RCC 7860 (cell line): ENCODE data around the gene KLHDC10.
A peak's percentile ranks its signal among the peaks of the same experiment; 100 is the strongest.
"Not testable (repeated sequence)": the region's sequence is repeated elsewhere in the genome, so short reads cannot be mapped to it uniquely, and the experiment has no call there.

Source experiments
- DNase-seq: peaks from one replicate; pipeline ENCODE4 v3.0.0-alpha.2; 2015; ENCODE audit warnings: low spot score
- FAIRE-seq: peaks from 2 replicates; lab custom pipeline; 2012; peaks lifted over from hg19 to GRCh38; lab: Jason Lieb, UNC

KLHDC10 gene

GRCh38 chr7:130069978-130070860, at the start of gene KLHDC10:
Gene KLHDC10, plus strand, starts transcription at chr7:130070534. Its CDS starts 110 bp downstream, at chr7:130070644.
- DNase-seq: peak; percentile 99
- peak; percentile 89 for FAIRE-seq

- DNase-seq: no peak
- FAIRE-seq: no peak
Observed at GRCh38 chr7:130021105-130021834, 49.1 kb upstream of the KLHDC10 start.

DNA sequence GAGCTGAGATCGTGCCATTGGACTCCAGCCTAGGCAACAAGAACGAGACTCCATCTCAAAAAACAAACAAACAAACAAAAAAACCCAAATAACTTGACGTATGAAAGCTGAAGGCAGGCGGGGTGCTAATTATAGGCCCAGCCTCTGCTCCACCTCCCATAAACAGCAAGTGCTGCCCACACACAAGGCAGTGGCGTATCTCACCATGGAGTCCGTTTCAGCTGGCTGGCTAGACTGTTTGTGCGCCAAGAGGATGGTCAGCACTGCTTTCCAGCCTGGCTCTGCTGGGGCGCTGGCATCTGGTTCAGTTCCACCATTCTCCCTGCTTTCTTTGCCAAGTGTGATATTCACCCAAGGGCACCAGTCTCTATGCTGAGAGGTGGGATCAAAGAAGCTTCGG, 48.2 kb upstream of the KLHDC10 start:
- DNase-seq (no peak), FAIRE-seq (no peak)

DNA sequence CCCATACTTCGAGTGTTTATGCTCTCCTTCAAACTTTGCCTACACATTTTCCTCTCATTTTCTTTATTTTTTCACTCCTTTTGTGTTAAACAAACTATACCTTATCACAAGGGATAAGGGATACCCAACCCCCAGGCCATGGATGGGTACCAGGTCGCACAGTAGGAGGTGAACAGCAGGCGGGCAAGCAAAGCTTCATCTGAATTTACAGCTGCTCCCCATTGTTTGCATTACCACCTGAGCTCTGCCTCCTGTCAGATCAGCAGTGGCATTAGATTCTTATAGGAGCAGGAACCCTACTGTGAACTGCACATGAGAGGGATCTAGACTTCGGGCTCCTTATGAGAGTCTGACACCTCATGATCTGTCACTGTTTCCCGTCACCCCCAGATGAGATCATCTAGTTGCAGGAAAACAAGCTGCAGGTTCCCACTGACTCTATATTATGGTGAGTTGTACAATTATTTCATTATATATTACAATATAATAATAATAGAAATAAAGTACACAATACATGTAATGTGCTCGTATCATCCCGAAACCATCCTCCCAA, 47.6 kb upstream of the KLHDC10 start:
- DNase-seq (no peak), FAIRE-seq (no peak)

- DNase-seq (no peak), FAIRE-seq (no peak)
Observed at GRCh38 chr7:130024390-130024789, 45.9 kb upstream of the KLHDC10 start.

DNA sequence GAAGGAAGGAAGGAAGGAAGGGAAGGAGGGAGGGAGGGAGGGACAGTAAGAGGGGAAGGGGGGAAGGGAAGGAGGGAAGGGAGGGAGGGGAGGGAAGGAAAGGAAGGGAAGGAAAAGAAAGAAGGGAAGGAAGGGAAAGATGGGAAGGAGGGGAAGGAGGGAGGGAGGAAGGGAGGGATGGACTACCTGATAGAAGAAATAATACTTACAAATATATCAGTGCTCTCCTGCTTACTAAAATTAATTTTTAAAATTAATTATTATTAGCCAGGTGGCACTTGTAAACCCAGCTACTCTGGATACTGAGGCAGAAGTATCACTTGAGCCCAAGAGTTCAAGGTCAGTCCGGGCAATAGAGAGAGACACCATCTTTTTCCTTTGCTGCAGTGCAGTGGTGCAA, 37.6 kb upstream of the KLHDC10 start:
- no peak for FAIRE-seq

GRCh38 chr7:130037703-130038102, 32.6 kb upstream of the KLHDC10 start:
- no peak for DNase-seq
- no peak for FAIRE-seq

More for the DNA sequence above, 37.6 kb upstream of the KLHDC10 start:
- no peak for DNase-seq

GRCh38 chr7:130040576-130040975, 29.8 kb upstream of the KLHDC10 start:
- DNase-seq (no peak), FAIRE-seq (no peak)

DNA sequence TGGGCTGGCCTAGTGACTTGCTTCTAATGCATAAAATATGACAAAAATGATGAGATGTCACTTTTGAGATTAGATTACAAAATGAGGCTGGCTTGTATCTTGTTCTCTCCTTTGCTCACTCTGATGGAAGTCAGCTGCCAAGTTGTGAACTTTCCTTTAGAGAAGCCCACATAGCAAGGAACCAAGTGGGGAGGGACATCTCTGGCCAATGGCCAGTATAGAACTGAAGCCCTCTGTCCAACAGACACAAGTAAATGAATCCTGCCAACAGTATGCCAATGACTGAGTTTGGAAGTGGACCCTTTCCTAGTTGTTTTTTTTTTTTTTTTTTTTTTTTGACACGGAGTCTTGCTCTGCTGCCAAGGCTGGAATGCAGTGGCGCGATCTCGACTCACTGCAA, 22.5 kb upstream of the KLHDC10 start:
- DNase-seq (no peak), FAIRE-seq (no peak)

- peak; percentile 35 for DNase-seq
- peak; percentile 91 for FAIRE-seq
Observed at GRCh38 chr7:130048906-130049305, 21.4 kb upstream of the KLHDC10 start.

DNA sequence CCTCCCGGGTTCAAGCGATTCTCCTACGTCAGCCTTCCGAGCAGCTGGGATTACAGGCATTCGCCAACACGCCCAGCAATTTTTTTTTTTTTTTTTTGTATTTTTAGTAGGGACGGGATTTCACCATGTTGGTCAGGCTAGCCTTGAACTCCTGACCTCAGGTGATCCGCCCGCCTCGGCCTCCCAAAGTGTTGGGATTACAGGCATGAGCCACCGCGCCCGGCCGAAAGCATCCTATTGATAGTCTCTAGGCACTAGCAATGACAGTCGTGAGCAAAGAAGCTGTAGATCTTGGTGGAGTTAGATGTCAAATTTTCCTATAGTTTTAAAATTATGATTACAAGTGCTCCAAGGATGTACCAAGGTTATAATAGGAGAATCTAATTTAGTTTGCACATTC, 18.1 kb upstream of the KLHDC10 start:
- not testable (repeated sequence) for FAIRE-seq

GRCh38 chr7:130055198-130055597, 15.1 kb upstream of the KLHDC10 start:
- not testable (repeated sequence) for DNase-seq, FAIRE-seq

More for the DNA sequence above, 18.1 kb upstream of the KLHDC10 start:
- DNase-seq: not testable (repeated sequence)

DNA sequence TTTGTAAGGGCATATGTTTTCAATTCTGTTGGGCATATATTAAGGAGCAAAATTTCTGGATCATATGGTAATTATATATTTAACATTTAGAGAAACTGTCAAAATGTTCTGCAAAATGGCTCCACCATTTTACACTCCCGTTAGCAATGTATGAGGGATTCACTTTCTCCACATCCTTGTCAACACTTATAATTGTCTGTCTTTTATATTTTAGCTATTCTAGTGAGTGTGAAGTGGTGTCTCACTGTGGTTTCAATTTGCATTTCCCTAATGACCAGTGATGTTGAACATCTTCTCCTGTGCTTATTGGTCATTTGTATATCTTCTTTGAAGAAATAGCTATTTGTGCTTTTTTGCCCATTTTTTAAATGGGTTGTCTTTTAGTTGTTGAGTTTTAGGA, 8.1 kb upstream of the KLHDC10 start:
- DNase-seq (no peak), FAIRE-seq (no peak)

DNA sequence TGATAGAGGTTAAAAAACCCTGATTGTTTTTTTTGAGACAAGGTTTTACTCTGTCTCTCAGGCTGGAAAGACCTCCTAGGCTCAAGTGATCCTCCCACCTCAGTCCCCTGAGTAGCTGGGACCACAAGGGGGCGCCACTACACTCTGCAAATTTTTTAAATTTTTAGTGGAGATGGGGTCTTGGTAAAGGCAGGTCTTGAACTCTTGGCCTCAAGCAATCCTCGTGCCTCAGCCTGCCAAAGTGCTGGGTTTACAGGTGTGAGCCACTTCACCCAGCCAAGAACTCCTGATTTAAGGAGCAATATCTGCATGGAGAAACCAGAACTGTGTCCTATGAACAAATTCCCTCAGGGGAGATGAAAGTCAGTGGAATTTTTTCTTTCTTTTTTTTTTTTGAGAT, 7.3 kb upstream of the KLHDC10 start:
- FAIRE-seq: no peak

DNA sequence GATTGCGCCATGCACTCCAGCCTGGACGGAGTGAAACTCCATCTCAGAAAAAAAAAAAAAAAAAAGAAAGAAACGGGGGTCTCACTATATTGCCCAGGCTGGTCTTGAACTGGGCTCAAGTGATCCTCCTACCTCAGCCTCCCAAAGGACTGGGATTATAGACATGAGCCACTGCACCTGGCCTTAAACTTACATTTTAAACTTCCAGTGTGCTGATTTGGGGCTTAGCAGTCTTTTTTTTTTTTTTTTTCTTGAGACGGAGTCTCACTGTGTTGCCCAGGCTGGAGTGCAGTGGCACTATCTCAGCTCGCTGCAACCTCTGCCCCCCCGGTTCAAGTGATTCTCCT, 5.8 kb upstream of the KLHDC10 start:
- DNase-seq, FAIRE-seq: not testable (repeated sequence)

More for the DNA sequence above, 7.3 kb upstream of the KLHDC10 start:
- DNase-seq: no peak

- DNase-seq (no peak), FAIRE-seq (no peak)
Observed at GRCh38 chr7:130065500-130066152, 4.7 kb upstream of the KLHDC10 start.

DNA sequence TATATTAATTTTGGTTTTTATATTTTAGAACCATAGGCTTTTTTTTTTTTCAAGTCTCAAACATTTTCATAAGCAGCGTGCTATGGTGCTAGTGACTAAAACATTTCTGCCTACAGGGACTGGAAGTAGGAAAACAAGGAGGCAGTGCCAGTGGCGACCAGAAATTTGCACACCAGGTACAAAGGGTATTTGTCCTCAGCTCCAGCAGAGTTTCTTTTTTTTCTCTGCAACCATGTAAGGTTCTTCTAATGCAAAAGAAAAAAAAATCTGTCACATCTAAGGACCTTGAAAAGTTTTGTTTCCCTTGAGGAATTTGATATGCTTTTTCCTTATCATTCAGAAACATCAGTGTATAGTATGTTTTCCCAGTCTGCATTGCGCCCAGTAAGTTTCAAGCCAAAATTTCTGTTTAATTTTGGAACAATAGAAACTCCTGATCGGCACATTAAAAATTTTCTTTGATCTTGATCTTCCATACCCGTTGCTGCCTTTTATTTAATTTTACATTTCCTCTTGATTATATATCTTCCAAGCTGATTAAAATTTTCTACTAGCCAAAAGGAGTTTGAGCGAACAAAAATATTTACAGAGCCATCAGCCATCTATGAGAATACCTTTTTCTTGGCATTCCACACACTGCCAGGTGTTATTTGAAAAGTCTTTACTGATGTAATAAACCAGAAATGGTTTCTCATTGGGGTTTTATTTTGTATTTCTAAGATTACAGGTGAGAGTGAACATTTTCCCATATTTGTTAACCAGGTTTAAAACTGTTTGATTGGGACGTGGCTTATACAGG, 956 bp upstream of the KLHDC10 start:
- no peak for FAIRE-seq
- no peak for DNase-seq

GRCh38 chr7:130070861-130071622, 708 bp downstream of the KLHDC10 start:
- DNase-seq: no peak

More at GRCh38 chr7:130070861-130071622, 708 bp downstream of the KLHDC10 start:
- no peak for FAIRE-seq
